ENCODE data around the gene AMBN. TPM values are rescaled to one million over a fixed set of nuclear protein-coding genes. Genes with fewer than 3 reads are reported as not detected.

The AMBN gene
- total and polyA plus RNA-seq, 2 donors (not counting 3 experiments of a cell fraction or from before 2014, with no cell fraction given): not detected

DNA sequence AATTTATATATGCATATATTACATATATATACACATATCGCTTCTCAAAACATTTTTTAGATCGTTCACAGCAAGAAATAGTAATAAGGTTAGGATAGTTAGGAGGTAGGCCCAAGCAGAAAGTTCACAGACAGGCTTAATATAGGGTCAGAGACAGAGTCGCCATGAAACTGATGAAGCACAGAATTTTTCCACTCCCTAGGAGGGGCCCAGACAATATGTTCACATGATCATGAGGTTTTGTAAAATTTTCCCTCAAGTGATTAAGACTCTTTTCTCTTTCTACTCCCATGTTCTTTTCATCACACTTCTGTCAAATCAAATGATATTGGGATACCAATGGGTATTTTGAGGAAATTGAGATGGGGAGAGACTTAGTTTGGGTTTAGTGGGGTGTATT is 31.3 kb downstream of the AMBN start:
- no peak overlapping the region for H3K4me3 ChIP-seq (replicated peaks in 1 of 3; ENCODE audit: insufficient read depth in 1 of 3, low read depth in 1 of 3, low read length in 3 of 3)
- FAIRE-seq: peak; percentile 60
- H3K4me2 ChIP-seq (ENCODE audit: insufficient read depth, low read length): no peak overlapping the region
- no TSS peak for BruUV-seq (replicated peaks)
- no peak overlapping the region for H2AFZ ChIP-seq (ENCODE audit: low read depth, low read length)
- H4K20me1 ChIP-seq (replicated peaks; ENCODE audit: control insufficient read depth, extremely low read depth, insufficient read depth, low read length): no peaks in the 10 kb centered on the region
- POLR2A ChIA-PET: no interaction called here
- H3K27ac ChIP-seq (ENCODE audit: insufficient read depth, low read depth, low read length): no peak overlapping the region
- no peak for TF ChIP-seq POLR2A (IDR thresholded peaks at IDR 0.05; ENCODE audit: low read depth, low read length)
- TF ChIP-seq FOS (IDR thresholded peaks at IDR 0.05; ENCODE audit: borderline replicate concordance, insufficient read depth, low read length): no peak
- TF ChIP-seq MYC (IDR thresholded peaks at IDR 0.05; ENCODE audit: low read depth, low read length): no peak
- TF ChIP-seq JUN (IDR thresholded peaks at IDR 0.05; ENCODE audit: borderline replicate concordance, insufficient read depth, insufficient read length, low read depth): no peak
- TF ChIP-seq POLR2AphosphoS5 (IDR thresholded peaks at IDR 0.05; ENCODE audit: insufficient read depth, low read depth, low read length): no peak
- TF ChIP-seq GATA2 (IDR thresholded peaks at IDR 0.05; ENCODE audit: insufficient read depth, insufficient read length, low read depth, low read length): no peak
- TF ChIP-seq, protein P1, sequence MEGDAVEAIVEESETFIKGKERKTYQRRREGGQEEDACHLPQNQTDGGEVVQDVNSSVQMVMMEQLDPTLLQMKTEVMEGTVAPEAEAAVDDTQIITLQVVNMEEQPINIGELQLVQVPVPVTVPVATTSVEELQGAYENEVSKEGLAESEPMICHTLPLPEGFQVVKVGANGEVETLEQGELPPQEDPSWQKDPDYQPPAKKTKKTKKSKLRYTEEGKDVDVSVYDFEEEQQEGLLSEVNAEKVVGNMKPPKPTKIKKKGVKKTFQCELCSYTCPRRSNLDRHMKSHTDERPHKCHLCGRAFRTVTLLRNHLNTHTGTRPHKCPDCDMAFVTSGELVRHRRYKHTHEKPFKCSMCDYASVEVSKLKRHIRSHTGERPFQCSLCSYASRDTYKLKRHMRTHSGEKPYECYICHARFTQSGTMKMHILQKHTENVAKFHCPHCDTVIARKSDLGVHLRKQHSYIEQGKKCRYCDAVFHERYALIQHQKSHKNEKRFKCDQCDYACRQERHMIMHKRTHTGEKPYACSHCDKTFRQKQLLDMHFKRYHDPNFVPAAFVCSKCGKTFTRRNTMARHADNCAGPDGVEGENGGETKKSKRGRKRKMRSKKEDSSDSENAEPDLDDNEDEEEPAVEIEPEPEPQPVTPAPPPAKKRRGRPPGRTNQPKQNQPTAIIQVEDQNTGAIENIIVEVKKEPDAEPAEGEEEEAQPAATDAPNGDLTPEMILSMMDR (IDR thresholded peaks at IDR 0.05; ENCODE audit: extremely low read depth in 1 of 2, insufficient read depth in 1 of 2, low read depth in 1 of 2, low read length in 2 of 2): no peak
- TF ChIP-seq, protein P2, sequence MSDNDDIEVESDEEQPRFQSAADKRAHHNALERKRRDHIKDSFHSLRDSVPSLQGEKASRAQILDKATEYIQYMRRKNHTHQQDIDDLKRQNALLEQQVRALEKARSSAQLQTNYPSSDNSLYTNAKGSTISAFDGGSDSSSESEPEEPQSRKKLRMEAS (IDR thresholded peaks at IDR 0.05; ENCODE audit: insufficient read depth, insufficient read length): no peak
- no peak for TF ChIP-seq EZH2 (IDR thresholded peaks at IDR 0.05; ENCODE audit: borderline replicate concordance, low read depth, low read length, severe bottlenecking)
- CTCF ChIA-PET: no interaction called here
- H3K79me2 ChIP-seq (ENCODE audit: control insufficient read depth, insufficient read depth, low read length): no peaks in the 10 kb centered on the region
- dilution Hi-C loops (cut with MboI; ENCODE audit: extremely low pct_ligation_motif_present, low sequenced_read_pairs) (no loop called here), intact Hi-C loops (cut with micrococcal nuclease) (no loop called here)
- no peaks in the 10 kb centered on the region for H3K36me3 ChIP-seq (ENCODE audit: control insufficient read depth in 2 of 2, extremely low read depth in 1 of 2, insufficient read depth in 2 of 2, low read length in 2 of 2)
- H3K9me3 ChIP-seq (replicated peaks; ENCODE audit: control insufficient read depth, insufficient read depth, low read length): no peaks in the 10 kb centered on the region
- no peak overlapping the region for H3K9ac ChIP-seq (replicated peaks; ENCODE audit: extremely low read depth, insufficient read depth, low read length)
- no peaks in the 10 kb centered on the region for H3K4me1 ChIP-seq (ENCODE audit: control insufficient read depth, extremely low read depth, insufficient read depth, low read length)
- no peak for DNase-seq (ENCODE audit: low read depth, low spot score)
- H3K27me3 ChIP-seq (ENCODE audit: control insufficient read depth in 2 of 2, insufficient read depth in 2 of 2, low read length in 2 of 2): no peaks in the 10 kb centered on the region
- no peaks in the 10 kb centered on the region for H3K9me1 ChIP-seq (replicated peaks; ENCODE audit: control insufficient read depth, extremely low read depth, insufficient read depth, low read length)
